ENCODE measurements around the gene RUNX3.

The RUNX3 gene

GRCh38 chr1:24888061-24888970, 41.8 kb downstream of the RUNX3 start:
- no peak overlapping the region for H3K4me3 ChIP-seq (replicated peaks; ENCODE audit: low read depth, low read length)
- DNase-seq (ENCODE audit: extremely low read depth, low read depth) = no peak
- no peak for TF ChIP-seq CTCF (IDR thresholded peaks at IDR 0.05; ENCODE audit: low read depth, low read length, missing control alignments)

GRCh38 chr1:24886241-24886640, 43.8 kb downstream of the RUNX3 start:
- no peak for TF ChIP-seq CTCF (IDR thresholded peaks at IDR 0.05; ENCODE audit: low read depth, low read length, missing control alignments)
- no peak for DNase-seq (ENCODE audit: extremely low read depth, low read depth)
- no peak overlapping the region for H3K4me3 ChIP-seq (replicated peaks; ENCODE audit: low read depth, low read length)

- H3K4me3 ChIP-seq (replicated peaks; ENCODE audit: low read depth, low read length) = no peak overlapping the region
- DNase-seq (ENCODE audit: extremely low read depth, low read depth) = no peak
- TF ChIP-seq CTCF (IDR thresholded peaks at IDR 0.05; ENCODE audit: low read depth, low read length, missing control alignments) = no peak
Observed at GRCh38 chr1:24884751-24885150, 45.3 kb downstream of the RUNX3 start.

GRCh38 chr1:24881034-24881433, 49.0 kb downstream of the RUNX3 start:
- DNase-seq (ENCODE audit: extremely low read depth, low read depth) = no peak

GRCh38 chr1:24878775-24879742, 51.0 kb downstream of the RUNX3 start:
- DNase-seq (ENCODE audit: extremely low read depth, low read depth) = peak; percentile 7
- no peak overlapping the region for H3K4me3 ChIP-seq (replicated peaks; ENCODE audit: low read depth, low read length)
- no peak for TF ChIP-seq CTCF (IDR thresholded peaks at IDR 0.05; ENCODE audit: low read depth, low read length, missing control alignments)

More at GRCh38 chr1:24881034-24881433, 49.0 kb downstream of the RUNX3 start:
- TF ChIP-seq CTCF (IDR thresholded peaks at IDR 0.05; ENCODE audit: low read depth, low read length, missing control alignments) = no peak
- no peak overlapping the region for H3K4me3 ChIP-seq (replicated peaks; ENCODE audit: low read depth, low read length)

- no peak overlapping the region for H3K4me3 ChIP-seq (replicated peaks; ENCODE audit: low read depth, low read length)
- no peak for TF ChIP-seq CTCF (IDR thresholded peaks at IDR 0.05; ENCODE audit: low read depth, low read length, missing control alignments)
- DNase-seq (ENCODE audit: extremely low read depth, low read depth) = no peak
Observed at GRCh38 chr1:24878045-24878444, 52.0 kb downstream of the RUNX3 start.
